ENCODE results near the gene COL4A1.
A peak's percentile ranks its signal among the peaks of the same experiment; 100 is the strongest.

COL4A1 gene

GRCh38 chr13:110342474-110342873 lies 35.5 kb upstream of the COL4A1 start:
- DNase-seq (ENCODE audit: extremely low read depth in 1 of 2, low read depth in 1 of 2), result no peak

GRCh38 chr13:110341445-110342244 lies 34.7 kb upstream of the COL4A1 start:
- no peak for DNase-seq (ENCODE audit: extremely low read depth in 1 of 2, low read depth in 1 of 2)

DNA sequence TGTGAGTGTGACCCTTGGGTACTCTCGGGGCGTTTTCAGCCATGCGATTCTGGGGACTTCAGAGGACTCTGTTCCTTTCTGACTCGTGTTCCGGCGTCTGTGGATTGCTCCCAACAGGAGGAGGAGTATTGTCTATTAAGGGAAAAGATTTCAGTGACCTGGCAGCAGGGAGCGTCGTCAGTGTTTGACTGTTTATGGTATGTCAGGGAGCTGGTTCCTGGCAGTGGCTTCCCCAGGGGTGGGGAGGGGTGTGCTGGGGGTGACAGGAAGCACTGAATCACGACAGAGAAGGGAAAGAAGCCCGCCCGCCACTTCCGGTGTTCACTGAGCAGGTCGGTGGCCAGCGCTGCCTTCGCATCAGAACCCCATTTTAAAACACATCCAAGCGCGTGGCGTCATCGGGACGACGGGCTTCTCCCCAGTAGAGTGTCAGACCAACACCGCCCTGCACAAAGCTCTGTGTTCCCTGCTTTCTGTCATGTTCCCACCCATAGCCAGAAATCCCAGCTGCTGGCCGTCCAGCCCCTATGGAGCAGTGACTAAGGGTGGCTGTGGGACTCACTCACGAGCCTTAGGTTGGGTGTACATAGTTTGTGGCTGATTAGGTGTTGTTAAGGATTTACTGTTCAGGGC lies 34.0 kb upstream of the COL4A1 start:
- DNase-seq (ENCODE audit: extremely low read depth in 1 of 2, low read depth in 1 of 2), result peak; percentile 8 to 26

DNA sequence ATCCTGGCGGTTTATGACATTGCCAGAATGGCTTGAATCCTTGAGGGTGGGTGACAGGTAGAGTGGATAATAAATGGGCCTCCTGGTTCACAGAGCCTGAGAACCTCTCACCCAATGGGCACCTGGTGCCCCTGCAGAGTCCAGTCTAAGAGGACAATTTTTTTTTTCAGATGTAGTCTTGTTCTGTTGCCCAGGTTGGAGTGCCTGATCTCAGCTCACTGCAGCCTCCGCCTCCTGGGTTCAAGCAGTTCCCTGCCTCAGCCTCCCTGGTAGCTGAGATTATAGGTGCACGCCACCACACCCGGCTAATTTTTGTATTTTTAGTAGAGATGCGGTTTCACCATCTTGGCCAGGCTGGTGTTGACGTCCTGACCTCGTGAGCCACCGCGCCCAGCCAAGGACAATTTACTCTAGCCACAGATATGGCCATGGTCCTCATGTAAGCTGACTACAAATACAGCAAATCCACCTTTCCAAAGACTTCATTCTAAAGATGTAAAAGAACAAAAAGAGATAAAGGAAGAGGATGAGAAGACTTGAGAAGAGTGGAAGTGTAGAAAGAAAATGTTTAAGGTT lies 33.1 kb upstream of the COL4A1 start:
- no peak for DNase-seq (ENCODE audit: extremely low read depth in 1 of 2, low read depth in 1 of 2)

DNA sequence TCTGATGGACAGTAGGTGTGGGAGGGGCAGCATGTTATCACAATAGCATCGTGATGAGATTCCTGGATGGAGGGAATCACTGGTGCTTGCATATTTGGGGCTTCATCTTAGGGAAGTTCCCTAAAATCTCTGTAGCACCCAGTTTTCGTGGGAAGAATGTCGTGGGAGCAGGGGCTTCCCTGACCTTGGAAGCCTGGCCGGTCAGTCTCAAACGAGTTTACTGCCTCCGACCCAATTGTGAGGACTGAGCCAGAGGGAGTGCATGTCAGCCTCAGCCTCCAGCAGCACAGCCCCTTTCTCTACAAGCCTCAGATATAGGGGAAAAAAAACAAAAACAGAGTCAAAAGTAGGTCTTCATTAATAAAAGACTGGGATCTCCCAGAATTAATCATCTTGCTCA lies 32.3 kb upstream of the COL4A1 start:
- no peak for DNase-seq (ENCODE audit: extremely low read depth in 1 of 2, low read depth in 1 of 2)

DNA sequence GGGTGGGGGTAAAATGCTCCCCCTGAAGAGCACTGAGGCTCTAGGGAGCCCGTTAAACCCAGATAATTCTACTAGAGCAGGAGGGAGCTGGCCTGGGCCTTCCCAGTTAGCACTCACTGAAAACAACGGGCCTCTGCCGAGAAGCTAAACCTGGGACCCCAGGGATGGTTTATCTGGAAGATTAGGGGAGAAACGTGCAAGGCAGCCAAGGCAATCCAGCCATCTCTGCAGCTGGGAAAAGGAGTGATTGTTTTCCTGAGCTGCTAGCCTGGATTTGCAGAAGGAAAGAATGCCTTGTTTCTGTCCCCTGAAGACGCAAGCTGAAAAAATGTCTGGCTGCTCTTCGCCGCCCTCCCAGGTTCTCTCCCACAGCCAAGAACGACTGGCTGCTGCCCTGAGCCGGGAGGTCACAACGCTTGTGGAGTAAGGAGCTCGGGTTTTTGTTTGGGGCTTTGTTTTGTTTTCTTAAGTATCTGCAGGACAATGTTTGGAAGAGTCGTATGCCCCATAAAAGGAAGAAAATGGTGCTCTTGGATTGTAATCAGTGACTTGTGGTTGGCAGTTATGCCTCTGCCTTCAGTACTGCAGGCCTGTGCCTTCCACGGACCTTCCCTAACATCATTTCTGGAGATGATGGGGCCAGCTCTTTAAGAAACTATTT lies 31.6 kb upstream of the COL4A1 start:
- DNase-seq (ENCODE audit: extremely low read depth in 1 of 2, low read depth in 1 of 2), result no peak

GRCh38 chr13:110337247-110337646 lies 30.3 kb upstream of the COL4A1 start:
- DNase-seq (ENCODE audit: extremely low read depth in 1 of 2, low read depth in 1 of 2), result no peak

GRCh38 chr13:110336681-110337080 lies 29.7 kb upstream of the COL4A1 start:
- no peak for DNase-seq (ENCODE audit: extremely low read depth in 1 of 2, low read depth in 1 of 2)

DNA sequence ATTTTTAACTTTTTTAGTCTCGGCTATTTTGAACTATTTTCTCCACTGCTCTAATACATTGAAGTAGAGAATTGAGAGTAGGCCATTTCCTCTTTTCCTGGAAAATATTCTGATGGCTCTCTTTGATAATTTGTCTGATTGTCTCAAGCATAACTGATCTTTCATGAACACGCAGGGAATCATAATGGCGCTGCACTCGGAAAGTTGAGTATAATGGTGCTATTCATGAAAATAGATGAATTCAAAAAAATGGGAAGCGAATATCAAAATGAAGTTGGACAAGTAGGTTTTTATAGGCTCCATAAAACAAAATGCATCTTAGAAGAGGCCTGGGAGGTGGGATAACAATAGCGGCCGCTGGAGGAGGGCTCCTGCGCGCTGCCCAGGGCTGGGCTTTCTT lies 29.2 kb upstream of the COL4A1 start:
- DNase-seq (ENCODE audit: extremely low read depth in 1 of 2, low read depth in 1 of 2), result no peak

DNA sequence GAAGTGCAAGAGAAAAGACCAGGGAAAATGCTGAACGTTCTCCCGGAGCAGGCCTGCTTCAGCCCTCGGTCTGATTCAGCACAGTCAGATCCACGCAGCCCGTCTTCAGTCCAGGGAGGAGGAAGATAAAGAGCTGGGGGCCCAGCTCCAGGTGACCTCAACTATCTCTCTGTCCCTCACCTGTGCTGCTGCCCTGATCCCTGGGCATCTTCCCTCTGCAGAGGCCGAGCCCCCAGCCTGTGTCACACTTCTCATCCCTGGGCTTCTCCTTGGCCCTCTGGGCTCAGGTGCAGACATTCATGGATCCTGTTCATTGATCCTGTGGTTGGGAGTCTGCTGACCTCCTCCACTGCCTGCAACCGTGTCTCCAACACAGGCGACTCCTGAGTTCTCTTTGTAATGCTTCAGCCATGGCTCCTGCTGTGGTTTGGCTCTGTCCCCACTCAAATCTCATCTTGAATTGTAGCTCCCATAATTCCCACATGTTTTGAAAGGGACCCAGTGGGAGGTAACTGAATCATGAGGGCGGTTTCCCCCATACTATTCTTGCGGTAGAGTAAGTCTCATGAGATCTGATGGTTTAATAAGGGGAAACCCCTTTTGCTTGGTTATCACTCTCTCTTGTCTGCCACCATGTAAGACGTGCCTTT lies 28.0 kb upstream of the COL4A1 start:
- DNase-seq (ENCODE audit: extremely low read depth in 1 of 2, low read depth in 1 of 2), result no peak

GRCh38 chr13:110334256-110334655 lies 27.3 kb upstream of the COL4A1 start:
- no peak for DNase-seq (ENCODE audit: extremely low read depth in 1 of 2, low read depth in 1 of 2)

GRCh38 chr13:110333837-110334236 lies 26.9 kb upstream of the COL4A1 start:
- no peak for DNase-seq (ENCODE audit: extremely low read depth in 1 of 2, low read depth in 1 of 2)

GRCh38 chr13:110332750-110333149 lies 25.8 kb upstream of the COL4A1 start:
- no peak for DNase-seq (ENCODE audit: extremely low read depth in 1 of 2, low read depth in 1 of 2)

DNA sequence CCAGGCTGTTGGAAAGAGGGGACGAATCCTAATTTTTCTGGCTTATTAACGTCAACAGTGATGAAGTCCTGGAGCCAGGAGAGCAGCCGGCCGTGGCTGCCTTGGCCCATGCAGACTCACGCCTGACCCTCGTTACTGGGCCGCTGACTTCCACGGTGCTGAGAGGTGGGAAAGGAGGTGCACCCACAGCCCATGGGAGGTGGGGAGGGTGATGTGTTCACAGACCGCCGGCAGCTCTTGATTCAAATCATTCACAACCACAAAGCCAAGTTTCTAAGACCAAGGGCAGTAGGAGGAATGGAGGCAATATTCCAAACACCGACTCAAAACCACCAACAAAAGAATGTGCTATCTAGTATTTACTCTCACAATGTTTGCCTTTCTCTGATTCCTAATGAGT lies 24.4 kb upstream of the COL4A1 start:
- DNase-seq (ENCODE audit: extremely low read depth in 1 of 2, low read depth in 1 of 2), result no peak

GRCh38 chr13:110330491-110331011 lies 23.6 kb upstream of the COL4A1 start:
- no peak for DNase-seq (ENCODE audit: extremely low read depth in 1 of 2, low read depth in 1 of 2)

DNA sequence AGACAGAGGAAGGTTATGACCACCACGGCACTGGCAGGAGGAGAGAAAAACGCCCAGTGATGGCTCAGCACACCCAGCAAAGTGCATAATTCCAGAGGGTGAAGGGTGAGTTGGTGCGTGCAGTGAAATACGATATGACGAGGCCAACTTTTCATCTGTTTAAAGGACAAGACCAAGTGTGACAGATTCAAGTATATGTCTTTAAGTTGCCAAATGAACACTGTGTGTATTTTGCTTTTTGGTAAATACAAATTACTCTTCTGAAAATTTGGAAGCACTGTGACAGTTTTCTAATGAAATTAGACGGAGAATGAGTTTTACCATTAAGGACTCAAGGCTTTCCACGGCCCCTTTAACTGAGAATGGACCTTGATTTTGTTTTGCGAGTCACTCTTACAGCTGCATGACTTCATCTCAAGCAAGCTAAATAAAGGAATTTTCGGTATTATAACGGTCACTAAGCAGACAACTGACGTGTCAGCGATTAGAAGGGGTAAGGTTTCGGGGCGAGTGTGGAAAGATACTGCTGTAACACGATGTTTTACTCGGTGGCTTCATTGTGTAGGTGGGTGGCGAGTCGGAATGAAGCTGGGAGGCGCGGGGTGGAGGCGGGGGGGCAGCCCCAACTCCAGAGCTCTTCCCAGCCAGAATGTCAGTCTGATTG lies 23.0 kb upstream of the COL4A1 start:
- DNase-seq (ENCODE audit: extremely low read depth in 1 of 2, low read depth in 1 of 2), result no peak

DNA sequence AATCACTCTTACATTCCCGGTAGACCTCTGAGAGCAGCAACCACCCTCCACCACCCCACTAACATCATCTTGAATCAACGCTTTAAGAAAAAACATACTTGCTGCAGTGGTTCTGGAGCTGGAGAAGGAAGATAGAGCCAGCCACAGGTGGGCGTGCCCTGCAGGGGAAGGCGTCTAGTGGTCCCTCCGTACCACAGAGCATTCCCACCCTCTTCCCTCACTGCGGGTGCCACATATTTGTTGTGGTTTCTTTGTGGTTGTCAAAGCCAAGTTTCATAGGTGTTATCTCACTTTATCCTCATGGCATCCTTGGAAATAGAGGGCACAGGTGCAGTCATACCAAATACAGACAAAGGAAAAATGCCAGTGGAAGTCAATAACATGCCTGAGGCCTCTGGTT lies 22.3 kb upstream of the COL4A1 start:
- DNase-seq (ENCODE audit: extremely low read depth in 1 of 2, low read depth in 1 of 2), result no peak

GRCh38 chr13:110328573-110328972 lies 21.6 kb upstream of the COL4A1 start:
- DNase-seq (ENCODE audit: extremely low read depth in 1 of 2, low read depth in 1 of 2), result no peak

DNA sequence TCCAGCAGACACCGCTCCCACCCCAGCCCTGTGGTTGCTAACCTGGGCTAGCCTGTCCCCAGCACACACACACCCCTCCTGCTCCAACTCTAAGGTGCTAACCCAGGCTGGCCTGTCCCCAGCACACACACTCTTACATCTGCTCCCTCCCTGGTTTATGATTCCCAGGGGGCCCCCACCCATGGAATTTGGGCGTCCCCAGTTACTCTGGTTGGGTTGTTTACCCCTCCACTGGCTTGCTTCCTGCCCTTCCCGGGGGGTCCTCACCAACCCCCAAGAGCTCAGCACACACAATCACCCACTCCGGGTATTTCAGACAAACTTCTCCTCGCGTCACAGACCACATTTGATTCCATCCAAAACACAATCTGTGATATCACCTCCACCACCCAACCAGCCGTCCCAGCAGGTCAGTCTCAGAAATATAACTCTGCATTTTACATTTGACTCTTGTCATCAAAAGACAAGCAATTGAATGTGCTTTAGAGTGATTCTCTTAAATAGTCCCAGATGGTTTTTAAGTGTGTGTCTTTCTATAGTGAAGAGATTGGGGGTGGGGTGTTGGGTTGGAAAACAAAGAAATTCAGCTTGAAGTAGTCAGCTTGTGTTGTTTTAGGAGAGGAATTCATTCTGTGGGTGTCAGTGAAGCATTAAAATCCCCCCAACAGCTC lies 20.2 kb upstream of the COL4A1 start:
- no peak for DNase-seq (ENCODE audit: extremely low read depth in 1 of 2, low read depth in 1 of 2)

Measured in activated CD8-positive, alpha-beta memory T cell treated with anti-CD3 and anti-CD28 coated beads for 1 hour (primary cell).